ENCODE measurements around the gene EHD4.

Gene EHD4

DNA sequence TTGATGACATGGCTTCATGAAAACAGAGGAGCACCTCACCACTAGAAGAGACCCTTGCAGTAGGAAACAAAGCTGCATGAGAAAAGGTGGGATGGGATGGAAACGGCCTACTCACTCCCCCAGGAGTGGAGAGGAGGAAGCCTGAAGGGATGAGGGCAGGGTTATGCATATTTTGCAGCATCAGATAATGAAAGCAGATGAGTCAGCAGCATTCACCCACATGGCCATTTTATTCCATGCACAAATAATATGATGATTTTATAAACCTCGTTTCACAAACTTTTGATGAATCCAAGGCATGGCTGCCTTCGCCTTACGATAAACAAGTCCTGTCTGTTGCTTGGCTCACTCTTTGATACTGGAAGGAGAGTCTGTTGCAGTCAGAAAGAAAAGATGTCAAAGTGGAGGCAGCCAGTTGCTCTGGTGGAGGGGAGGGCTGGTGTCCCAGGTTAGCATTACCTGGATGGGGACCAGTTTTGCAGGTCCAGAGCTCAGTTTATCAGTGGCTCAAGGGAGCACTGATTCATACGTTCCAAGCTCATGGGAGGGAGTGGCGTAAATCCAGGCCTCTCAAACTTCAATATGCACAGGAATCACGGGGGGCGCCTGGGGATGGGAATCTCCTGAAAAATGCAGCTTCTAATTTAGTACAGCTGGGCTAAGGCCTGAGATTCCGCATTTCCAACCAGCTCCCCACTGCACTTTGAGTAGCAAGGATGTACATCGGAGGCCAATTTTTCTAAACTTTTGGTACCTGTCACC lies 9.2 kb upstream of the EHD4 start:
- no peak for DNase-seq (ENCODE audit: low read depth in 3 of 3, low spot score in 1 of 3)

DNA sequence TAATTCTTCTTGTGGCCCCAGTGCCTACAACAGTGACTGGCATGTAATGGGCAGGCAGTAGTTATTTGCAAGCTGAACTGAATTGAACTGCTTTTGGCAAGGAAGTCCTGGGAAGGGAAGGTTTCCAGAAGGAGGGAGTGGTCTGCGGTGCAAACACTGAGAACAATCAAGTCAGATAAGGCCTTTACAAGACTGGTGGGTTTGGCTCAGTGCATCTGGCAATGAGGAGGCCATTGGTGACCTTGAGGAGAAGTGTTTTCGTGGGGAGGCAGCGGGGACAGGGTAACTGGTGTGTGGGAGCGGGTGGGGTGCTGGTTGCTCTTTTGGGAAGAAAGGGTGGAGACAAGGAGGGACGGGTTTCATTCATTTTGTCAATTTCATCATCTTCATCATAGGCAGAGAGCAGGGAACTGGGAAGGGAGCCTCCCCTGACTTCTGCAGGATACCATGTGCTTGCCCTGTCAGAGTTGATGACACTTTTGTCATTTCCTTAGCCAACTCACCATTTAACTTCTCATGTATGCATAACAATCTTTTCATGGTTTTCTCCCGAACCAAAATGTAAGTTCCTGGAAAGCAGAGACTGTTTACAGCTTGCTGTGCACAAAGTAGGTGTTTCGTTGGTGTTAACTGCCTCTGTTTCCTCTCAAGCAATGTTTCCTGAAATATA lies 8.4 kb upstream of the EHD4 start:
- no peak for DNase-seq (ENCODE audit: low read depth in 3 of 3, low spot score in 1 of 3)

GRCh38 chr15:41979493-41980266 lies 7.3 kb upstream of the EHD4 start:
- DNase-seq (ENCODE audit: low read depth in 3 of 3, low spot score in 1 of 3): no peak

- DNase-seq (ENCODE audit: low read depth in 3 of 3, low spot score in 1 of 3): no peak
Observed at GRCh38 chr15:41978534-41978933, 6.2 kb upstream of the EHD4 start.

- DNase-seq (ENCODE audit: low read depth in 3 of 3, low spot score in 1 of 3): no peak
Observed at GRCh38 chr15:41977757-41978383, 5.5 kb upstream of the EHD4 start.

DNA sequence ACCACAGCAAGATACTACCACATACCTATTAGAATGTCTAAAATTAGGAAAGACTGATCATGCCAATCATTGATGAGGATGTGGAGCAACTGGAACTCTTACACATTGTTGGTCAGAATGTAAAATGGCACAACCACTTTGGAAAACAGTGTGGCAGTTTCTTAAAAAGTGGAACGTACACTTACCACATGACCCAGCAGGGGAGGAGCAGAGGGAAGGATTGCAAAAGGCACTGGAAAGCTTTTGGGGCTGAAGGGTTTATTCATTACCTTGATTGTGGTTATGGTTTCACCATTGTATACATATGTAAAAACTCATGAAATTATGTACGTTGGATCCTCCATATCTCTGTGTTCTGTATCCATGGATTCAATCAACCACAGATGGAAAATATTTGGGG lies 3.3 kb upstream of the EHD4 start:
- no peak for DNase-seq (ENCODE audit: low read depth in 3 of 3, low spot score in 1 of 3)

- no peak for DNase-seq (ENCODE audit: low read depth in 3 of 3, low spot score in 1 of 3)
Observed at GRCh38 chr15:41974041-41974440, 1.7 kb upstream of the EHD4 start.

GRCh38 chr15:41971895-41972252 lies 483 bp downstream of the EHD4 start:
- DNase-seq (ENCODE audit: low read depth in 3 of 3, low spot score in 1 of 3): no peak

GRCh38 chr15:41971089-41971894 lies 1.1 kb downstream of the EHD4 start:
- peak; percentile 46 to 54 (median 53) for DNase-seq (ENCODE audit: low read depth in 3 of 3, low spot score in 1 of 3)

- DNase-seq (ENCODE audit: low read depth in 3 of 3, low spot score in 1 of 3): no peak
Observed at GRCh38 chr15:41970456-41970855, 1.9 kb downstream of the EHD4 start.

DNA sequence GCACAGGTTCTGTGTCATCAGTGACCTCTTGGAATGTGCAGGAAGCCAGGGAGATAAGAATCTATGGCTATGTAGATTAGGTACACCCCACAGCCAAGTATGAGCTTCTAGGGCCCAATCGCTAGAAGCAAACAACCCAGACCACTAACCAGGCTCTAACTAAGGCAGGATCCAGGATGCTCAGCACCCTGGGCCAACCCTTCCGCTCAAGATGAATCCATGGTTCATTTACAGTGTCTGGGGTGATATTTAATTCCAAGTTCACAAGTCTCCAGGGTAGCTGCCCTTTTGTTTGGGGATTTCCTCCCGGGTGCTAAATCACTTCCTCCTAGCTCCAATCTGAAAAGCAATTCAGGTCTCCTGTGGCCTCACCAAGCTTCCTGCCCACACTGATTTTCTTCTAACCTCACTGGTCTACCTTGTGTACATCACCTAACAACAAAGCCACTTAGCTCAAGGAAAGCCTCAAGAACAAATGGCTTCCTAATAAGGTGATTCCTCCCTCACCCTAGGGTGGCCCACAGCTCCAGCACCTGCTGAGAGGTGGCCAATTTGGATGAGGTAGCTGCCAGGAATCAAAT lies 2.4 kb downstream of the EHD4 start:
- DNase-seq (ENCODE audit: low read depth in 3 of 3, low spot score in 1 of 3): no peak

- DNase-seq (ENCODE audit: low read depth in 3 of 3, low spot score in 1 of 3): no peak
Observed at GRCh38 chr15:41968701-41969100, 3.7 kb downstream of the EHD4 start.

- no peak for DNase-seq (ENCODE audit: low read depth in 3 of 3, low spot score in 1 of 3)
Observed at GRCh38 chr15:41967506-41968206, 4.7 kb downstream of the EHD4 start.

GRCh38 chr15:41966920-41967465 lies 5.4 kb downstream of the EHD4 start:
- no peak for DNase-seq (ENCODE audit: low read depth in 3 of 3, low spot score in 1 of 3)

GRCh38 chr15:41966414-41966812 lies 5.9 kb downstream of the EHD4 start:
- DNase-seq (ENCODE audit: low read depth in 3 of 3, low spot score in 1 of 3): no peak

GRCh38 chr15:41965441-41966413 lies 6.6 kb downstream of the EHD4 start:
- DNase-seq (ENCODE audit: low read depth in 3 of 3, low spot score in 1 of 3): no peak

DNA sequence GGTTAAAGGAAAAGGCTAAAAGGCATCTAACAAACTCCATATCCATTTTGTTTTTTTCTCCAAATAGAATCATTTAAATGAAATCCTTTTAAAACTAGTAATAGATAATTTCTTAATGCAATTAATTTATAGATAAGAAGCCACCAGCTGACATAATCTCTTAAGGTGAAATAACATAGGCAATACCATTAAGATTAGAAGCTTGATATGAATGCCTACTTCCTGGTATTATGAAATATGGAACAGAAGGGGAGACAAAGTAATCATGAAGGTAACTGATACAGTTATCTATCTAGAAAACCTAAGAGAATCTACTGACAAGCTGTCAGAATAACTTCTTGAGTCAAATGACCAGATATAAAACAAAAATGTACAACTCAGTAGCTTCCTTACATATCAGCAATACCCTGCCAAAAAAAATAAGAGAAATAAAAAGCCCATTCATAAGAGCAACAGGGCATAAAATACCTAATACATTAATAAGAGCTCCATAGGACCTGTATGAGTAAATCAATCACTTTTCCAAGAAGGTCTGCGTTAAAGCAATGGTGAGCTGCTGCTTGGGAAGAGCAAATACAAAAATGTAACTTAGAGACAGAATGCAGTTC lies 10.7 kb downstream of the EHD4 start:
- DNase-seq (ENCODE audit: low read depth in 3 of 3, low spot score in 1 of 3): no peak

- DNase-seq (ENCODE audit: low read depth in 3 of 3, low spot score in 1 of 3): no peak
Observed at GRCh38 chr15:41961001-41961518, 11.3 kb downstream of the EHD4 start.

All from stimulated activated CD4-positive, alpha-beta T cell treated with anti-CD3 and anti-CD28 coated beads, TNF-alpha, amount 100 ng/mL, for 1 hour (primary cell).